ENCODE measurements around the gene CHD9.
"Not testable (repeated sequence)": the region's sequence is repeated elsewhere in the genome, so short reads cannot be mapped to it uniquely, and the experiment has no call there.

Gene CHD9

DNA sequence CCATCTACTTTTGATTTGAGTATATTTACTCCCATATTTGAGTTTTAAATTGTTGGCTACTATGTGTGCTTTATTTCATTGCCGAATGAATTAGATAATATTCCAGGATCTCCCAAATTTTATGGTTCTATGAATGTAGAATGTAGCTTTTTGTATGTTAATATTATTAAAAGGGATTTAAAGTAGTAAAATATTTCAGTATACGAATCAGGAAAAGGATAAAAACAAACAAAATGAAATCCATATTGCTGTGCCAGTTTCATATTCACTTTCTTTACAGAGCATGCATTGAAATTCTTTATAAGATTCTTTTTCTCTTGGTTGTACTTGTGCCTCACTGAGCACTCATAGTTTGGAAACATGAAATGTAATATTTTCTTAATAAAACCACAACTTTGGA is 155.1 kb downstream of the CHD9 start:
- DNase-seq = no peak

- DNase-seq = no peak
These were observed 156.5 kb downstream of the CHD9 start for GRCh38 chr16:53211253-53211652.

- no peak for DNase-seq
These were observed 158.1 kb downstream of the CHD9 start for GRCh38 chr16:53212893-53213223.

GRCh38 chr16:53213542-53213941 is 158.8 kb downstream of the CHD9 start:
- no peak for DNase-seq

DNA sequence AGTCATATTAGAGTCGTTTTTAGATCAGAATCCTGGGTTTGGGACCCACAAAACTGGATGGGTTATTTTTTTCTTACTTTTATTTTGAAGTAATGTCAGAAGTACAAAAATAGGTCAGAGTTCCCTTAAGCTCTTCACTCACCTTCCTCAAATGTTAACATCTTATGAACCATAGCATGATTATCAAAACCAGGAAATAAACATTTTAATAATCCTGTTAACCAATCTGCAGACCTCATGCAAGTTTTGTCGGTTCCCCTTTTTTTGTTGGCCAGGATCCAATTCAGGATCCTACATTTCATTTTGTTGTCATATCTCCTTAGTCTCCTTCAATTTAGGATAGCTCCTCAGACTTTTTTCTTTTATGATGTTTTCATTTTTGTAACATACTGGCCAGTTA is 162.0 kb downstream of the CHD9 start:
- DNase-seq = no peak

DNA sequence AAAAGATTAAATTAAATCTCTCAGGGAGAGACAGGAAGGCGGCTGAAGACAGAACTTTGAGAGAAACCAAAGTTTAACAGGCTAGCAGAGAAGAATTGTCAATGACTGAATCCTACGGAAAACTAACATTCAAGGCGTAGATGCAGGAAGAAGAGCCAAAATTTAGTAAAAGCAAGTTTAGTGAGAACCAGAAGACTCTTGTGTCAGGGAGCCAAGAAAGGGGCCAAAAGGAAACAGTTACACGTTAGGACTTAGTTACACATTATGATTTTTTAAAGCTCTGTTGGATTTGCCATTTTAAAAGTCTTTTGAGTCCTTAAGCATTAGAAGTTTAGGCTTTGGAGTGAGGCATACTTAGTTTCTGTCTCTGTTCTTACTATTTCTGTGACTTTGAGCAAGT is 164.6 kb downstream of the CHD9 start:
- no peak for DNase-seq

GRCh38 chr16:53219795-53220454 is 165.1 kb downstream of the CHD9 start:
- no peak for DNase-seq

DNA sequence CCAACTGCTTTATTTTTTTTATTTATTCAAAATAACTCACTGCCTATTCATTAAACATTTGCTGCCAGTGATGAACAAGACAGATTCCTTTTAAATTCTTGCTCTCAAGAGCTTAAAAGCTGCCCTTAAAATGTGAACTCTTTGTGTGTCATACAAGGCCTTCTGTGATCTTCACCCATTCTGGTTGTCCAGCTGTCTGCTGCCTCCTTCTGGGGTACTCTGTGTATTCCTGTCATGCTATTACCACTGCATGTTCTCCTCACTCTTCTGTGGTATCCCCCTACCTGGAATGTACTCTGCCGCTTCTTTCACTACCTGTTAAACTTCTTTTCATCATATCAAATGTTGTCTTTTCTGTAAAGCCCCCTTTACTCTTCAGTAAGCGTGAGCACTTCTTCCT is 165.8 kb downstream of the CHD9 start:
- no peak for DNase-seq

- no peak for DNase-seq
These were observed 170.3 kb downstream of the CHD9 start for GRCh38 chr16:53224951-53225533.

DNA sequence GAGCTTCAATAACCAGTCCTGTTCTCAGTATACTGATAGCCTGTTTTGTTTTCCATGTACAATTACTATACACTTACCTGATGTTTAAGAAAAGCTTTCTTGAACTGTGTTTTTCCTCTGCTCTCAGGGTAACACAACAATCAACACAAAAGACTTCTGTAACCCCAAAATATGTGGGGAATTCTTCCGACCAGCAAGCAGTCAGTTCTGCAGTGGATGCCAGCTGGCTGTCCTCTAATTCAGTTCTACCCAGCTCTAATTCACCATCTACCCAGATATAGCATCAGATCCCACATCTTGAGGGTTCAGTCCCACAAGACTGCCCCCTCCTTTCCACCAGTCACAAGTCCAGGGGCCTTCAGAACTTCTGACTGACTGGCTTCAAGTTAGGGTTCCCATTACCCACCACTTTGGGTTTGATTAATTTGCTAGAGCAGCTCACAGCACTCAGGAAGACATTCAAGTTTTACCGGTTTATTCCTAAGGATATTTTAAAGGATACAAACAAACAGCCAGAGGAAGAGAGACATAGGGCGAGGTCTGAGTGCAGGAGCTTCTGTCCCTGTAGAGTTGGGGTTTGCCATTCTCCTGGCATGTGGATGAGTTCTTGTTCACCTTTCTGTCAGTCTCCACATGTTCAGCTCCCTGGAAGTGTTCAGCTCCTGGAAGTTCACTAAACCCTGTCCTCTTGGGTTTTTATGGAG is 178.2 kb downstream of the CHD9 start:
- DNase-seq = no peak

GRCh38 chr16:53234836-53235235 is 180.0 kb downstream of the CHD9 start:
- no peak for DNase-seq

GRCh38 chr16:53235851-53236250 is 181.1 kb downstream of the CHD9 start:
- no peak for DNase-seq

DNA sequence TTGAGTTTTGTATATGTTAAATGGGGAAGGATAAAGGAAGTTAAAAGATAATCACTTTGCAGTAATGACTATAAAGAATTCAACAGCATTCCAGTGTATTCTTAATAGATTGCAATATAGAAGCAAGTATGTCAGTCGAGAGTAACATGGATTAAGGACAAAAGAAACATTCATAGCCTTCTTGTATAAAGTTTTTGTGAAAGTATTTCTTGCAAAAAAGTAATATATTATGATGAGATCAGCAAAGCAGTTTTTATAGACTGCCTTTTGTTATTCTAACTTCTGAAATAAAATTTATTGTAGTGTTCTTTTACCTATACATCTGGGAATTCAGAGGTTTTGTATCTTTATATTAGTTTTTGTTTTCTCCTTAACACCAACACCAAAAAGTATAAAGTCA is 194.5 kb downstream of the CHD9 start:
- DNase-seq = no peak

- DNase-seq = no peak
These were observed 202.2 kb downstream of the CHD9 start for GRCh38 chr16:53257001-53257400.

DNA sequence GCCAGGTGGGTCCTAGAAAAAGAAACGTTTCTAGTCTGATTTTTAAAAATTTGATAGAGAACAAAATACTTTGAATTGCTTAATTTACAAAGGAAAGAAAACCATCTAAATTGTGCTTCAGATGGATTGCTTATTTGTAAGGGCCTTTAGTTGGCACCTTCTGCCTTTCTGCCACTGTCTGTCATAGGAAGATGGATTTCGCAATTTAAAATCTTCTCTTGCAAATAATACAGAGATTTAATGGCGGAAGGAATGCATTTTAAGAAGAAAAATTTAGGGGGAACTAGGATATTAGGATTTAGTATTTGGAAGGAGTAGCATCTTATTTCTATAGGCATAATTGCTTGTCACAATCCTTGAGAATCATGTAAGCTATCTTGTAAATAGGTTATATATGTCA is 204.0 kb downstream of the CHD9 start:
- DNase-seq = no peak

DNA sequence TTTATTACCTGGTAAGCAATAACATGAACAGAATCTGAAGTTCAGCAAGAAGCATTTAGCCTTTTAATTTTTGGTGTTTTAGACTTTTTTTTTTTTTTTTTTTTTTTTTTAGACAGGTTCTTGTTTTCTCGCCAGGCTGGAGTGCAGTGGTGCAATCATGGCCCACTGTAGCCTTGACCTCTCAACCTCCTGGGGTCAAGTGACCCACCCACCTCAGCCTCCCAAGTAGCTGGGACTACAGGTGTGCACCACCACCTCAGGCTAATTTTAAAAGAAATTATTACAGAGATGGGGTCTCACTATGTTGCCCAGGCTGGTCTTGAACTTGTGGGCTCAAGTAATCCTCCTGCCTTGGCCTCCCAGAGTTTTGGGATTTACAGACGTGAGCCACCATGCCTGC is 206.5 kb downstream of the CHD9 start:
- no peak for DNase-seq

DNA sequence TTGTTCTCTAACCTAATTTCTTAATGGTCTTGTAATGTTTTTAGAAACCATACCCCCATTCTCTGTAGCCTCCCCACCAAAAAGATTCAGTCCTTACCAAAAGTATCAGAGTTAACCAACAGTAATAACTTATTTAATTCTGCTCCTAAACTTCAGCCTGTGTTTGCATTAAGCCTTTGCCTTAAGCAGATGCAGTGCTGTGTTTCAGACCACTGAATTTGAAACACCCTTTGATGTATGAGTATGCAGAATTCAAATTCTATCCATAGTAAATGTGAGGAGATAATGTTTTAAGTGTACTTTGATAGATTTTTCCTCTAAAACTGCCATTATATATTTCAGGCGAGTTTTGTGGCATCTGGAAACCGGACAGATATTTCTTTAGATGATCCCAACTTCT is 207.9 kb downstream of the CHD9 start:
- DNase-seq = no peak

DNA sequence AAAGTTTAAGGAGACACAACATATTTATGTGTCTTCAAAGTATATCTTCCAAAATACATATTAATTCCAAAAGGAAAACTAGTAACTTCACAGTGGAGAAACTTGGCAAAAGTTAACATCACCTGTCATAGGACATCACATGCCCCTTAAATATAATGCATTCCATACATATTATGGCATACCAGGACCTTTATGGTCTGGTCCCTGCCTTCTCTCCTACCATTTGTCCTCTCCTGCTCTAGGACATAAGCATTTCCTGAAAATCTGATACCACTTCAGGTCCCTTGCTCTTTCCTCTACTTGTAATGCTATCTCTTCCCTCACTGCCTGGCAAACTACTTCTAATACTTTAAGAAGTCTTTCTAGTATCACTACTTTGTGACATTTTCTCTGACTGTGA is 211.4 kb downstream of the CHD9 start:
- no peak for DNase-seq

DNA sequence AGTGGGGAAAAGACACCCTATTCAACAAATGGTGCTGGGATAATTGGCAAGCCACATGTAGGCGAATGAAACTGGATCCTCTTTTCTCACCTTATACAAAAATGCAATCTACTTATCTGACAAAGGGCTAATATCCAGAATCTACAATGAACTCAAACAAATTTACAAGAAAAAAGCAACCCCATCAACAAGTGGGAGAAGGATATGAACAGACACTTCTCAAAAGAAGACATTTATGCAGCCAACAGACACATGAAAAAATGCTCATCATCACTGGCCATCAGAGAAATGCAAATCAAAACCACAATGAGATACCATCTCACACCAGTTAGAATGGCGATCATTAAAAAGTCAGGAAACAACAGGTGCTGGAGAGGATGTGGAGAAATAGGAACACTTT is 223.7 kb downstream of the CHD9 start:
- DNase-seq = not testable (repeated sequence)

DNA sequence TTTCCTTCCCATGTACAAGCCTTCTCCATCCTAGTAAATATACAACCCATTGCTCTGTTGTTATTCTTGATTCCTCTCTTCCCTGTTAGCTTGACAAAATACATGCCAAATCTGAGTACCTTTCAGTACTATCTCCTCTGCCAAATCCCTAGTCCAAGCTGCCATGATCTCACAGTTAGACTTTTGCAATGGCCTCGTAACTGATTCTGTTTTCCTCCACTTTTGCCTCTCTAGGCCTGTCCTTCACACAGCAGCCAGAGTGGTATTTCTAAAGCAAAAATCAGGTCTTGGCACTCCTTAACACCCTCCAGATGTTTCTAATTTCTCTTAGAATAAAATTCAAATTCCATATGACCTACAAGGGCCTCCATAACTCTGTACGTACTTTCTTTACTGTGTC is 226.5 kb downstream of the CHD9 start:
- no peak for DNase-seq

DNA sequence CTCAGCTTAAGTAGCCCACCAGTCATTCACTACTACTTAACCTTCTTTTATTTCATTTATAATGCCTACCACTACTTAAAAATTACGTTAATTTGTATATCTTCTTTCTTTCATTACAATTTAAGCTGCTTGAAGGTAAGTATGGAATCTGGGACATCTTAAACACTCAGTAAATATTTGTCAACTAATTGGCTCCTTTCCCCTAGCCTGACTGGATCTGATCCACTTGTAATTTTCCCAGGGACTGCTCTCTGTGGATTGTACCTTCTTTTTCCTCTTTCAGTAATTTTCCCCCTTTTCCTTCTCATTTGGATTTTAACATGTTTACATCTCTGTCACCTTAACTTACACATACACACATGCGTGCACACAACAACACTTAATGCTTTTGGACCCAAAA is 227.1 kb downstream of the CHD9 start:
- no peak for DNase-seq

- DNase-seq = no peak
These were observed 227.5 kb downstream of the CHD9 start for GRCh38 chr16:53282328-53282727.

DNA sequence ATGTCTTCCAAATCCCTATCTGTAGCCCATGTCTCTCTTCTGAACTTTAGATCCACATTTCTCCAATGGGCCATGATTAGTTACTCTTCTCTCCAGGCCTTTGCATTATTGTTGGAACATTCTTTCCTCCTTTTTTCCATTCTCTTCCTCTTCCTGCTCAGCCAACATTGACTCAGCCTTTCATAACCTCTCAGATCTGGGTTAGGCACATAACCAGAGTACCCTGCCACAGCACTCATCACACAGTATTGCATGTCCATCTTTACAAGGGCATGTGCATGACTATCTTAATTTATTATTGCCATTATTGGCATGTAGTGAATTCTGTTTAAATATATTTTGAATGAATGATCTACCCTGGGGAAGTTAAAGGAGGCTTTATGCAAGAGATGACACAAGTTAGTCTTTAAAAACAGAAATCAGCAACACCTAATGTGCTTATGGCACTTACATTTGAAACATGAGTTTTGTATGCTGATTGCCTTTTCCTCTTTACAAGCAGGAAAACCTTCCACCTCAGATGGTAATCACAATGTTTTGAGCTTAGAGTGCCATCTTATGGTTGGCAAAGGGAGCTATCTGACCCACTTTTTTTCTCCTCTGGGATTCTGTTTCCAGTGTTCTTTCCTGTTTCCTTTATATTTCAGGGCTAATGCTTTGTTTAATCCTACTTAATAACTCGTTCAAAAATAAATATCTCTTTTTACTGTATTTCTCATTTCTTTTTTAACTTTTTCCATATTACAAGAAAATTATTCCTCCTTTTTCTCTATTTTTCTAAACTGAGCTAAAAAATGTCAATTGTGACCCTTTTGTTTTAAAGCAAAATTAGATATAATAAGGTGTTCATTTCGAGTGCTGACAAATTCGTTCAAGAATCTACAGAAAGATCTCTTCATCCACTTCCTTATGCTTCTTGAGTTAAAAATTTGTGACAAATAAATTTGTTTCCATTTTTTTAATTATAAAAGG is 228.5 kb downstream of the CHD9 start:
- no peak for DNase-seq
